OCI-LY1 (cell line): Measurements from ENCODE around the gene PXT1.

Experiments
- H2AFZ ChIP-seq: fragments of 200-600 bp; sonication (generic), shearing (Covaris generic); 2 replicates; pipeline ENCODE4 v1.6.0; 2014; ENCODE audit warnings: antibody characterized with exemption, mild to moderate bottlenecking, low read length
- H3F3A ChIP-seq: fragments of 200-600 bp; sonication (generic), shearing (Covaris generic); 2 replicates; pipeline ENCODE4 v1.6.0; 2014; ENCODE audit warnings: mild to moderate bottlenecking, antibody characterized with exemption, low read length, moderate library complexity; ENCODE audit not compliant: insufficient read depth
- H3K27ac ChIP-seq: fragments of 200-600 bp; sonication (generic); 2 replicates; pipeline ENCODE4 v1.5.1; 2014; ENCODE audit warnings: low read length, mixed run types, mild to moderate bottlenecking, low read depth; ENCODE audit not compliant: poor library complexity, severe bottlenecking
- H3K27me3 ChIP-seq: fragments of 200-600 bp; sonication (generic); 2 replicates; pipeline ENCODE4 v1.6.0; 2014; ENCODE audit warnings: antibody characterized with exemption, mild to moderate bottlenecking, low read length, moderate library complexity; ENCODE audit not compliant: insufficient read depth
- H3K36me3 ChIP-seq: fragments of 200-600 bp; sonication (generic); 2 replicates; pipeline ENCODE4 v1.6.1; 2014; ENCODE audit warnings: mild to moderate bottlenecking, antibody characterized with exemption, low read length, moderate library complexity, mixed read lengths; ENCODE audit not compliant: insufficient read depth
- H3K4me1 ChIP-seq: fragments of 200-600 bp; sonication (generic); 2 replicates; pipeline ENCODE4 v1.5.1; 2014; ENCODE audit warnings: mild to moderate bottlenecking, low read length, moderate library complexity; ENCODE audit not compliant: insufficient read depth, severe bottlenecking
- H3K4me2 ChIP-seq: fragments of 200-600 bp; sonication (generic), shearing (Covaris generic); 2 replicates; pipeline ENCODE4 v1.6.1; 2014; ENCODE audit warnings: low read length
- H3K4me3 ChIP-seq: fragments of 200-600 bp; sonication (generic); 2 replicates; pipeline ENCODE4 v1.5.1; 2014; ENCODE audit warnings: low read length, low read depth, mild to moderate bottlenecking, mixed read lengths; ENCODE audit not compliant: poor library complexity, severe bottlenecking
- H3K79me2 ChIP-seq: fragments of 200-600 bp; shearing (Covaris generic); 2 replicates; pipeline ENCODE4 v1.6.1; 2016; ENCODE audit warnings: mixed run types, low read length, mixed read lengths; ENCODE audit not compliant: insufficient read depth
- H3K9ac ChIP-seq: fragments of 200-600 bp; sonication (generic), shearing (Covaris generic); 2 replicates; pipeline ENCODE4 v1.6.1; 2014; ENCODE audit warnings: mild to moderate bottlenecking, low read length, mixed read lengths
- H3K9me2 ChIP-seq: fragments of 200-600 bp; sonication (generic), shearing (Covaris generic); 2 replicates; pipeline ENCODE4 v1.6.1; 2014; ENCODE audit warnings: low read depth, mild to moderate bottlenecking, low read length, mixed read lengths
- H3K9me3 ChIP-seq: fragments of 200-600 bp; shearing (Covaris generic); 2 replicates; pipeline ENCODE4 v1.6.1; 2014; ENCODE audit warnings: low read length, mixed read lengths
- H4K20me1 ChIP-seq: fragments of 200-600 bp; sonication (generic), shearing (Covaris generic); 2 replicates; pipeline ENCODE4 v1.6.0; 2016; ENCODE audit warnings: mild to moderate bottlenecking, low read length; ENCODE audit not compliant: insufficient read depth
- EZH2 ChIP-seq: fragments of 200-600 bp; sonication (generic), shearing (Covaris generic); IDR thresholded peaks from 2 replicates; pipeline ENCODE4 v1.8.0; 2017; ENCODE audit warnings: borderline replicate concordance, mixed run types, mild to moderate bottlenecking, antibody characterized with exemption, low read length, moderate library complexity, mixed read lengths
- TF ChIP-seq, protein P1 (sequence below): fragments of 200-600 bp; sonication (generic), shearing (Covaris generic); IDR thresholded peaks from 2 replicates; pipeline ENCODE4 v1.5.1; 2017; ENCODE audit warnings: mild to moderate bottlenecking, antibody characterized with exemption, low read length, moderate library complexity, mixed read lengths

Gene PXT1

DNA sequence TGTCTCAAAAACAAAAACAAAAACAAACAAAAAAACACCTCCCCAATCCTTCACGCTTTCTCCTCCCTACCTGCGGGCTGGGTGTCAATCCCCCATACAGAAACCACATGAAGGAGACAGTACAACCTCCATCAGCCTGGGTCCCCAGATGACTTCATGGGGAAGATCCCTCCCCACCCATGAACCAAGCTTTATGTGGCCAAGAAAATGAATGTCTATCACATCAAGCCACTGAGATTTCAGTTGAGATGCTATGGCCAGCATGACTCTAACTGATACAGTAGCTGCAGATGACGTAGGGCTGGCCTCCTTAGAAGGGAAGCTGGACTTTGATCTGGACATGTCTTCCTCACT lies 84.8 kb downstream of the PXT1 start:
- no peak overlapping the region for H3K4me3 ChIP-seq
- no peaks in the 10 kb centered on the region for H3K79me2 ChIP-seq
- no peaks in the 10 kb centered on the region for H3F3A ChIP-seq
- peaks cover 7% of the 10 kb centered on the region for H3K4me1 ChIP-seq
- no peaks in the 10 kb centered on the region for H3K9me2 ChIP-seq
- no peaks in the 10 kb centered on the region; the same call in 1 of the 2 replicates for H3K27me3 ChIP-seq
- H2AFZ ChIP-seq, result no peak overlapping the region
- 0 out of 2 replicates have a peak, but pooled peaks cover 1% of the 10 kb centered on the region for H3K9me3 ChIP-seq
- no peaks in the 10 kb centered on the region for H3K36me3 ChIP-seq
- TF ChIP-seq, protein P1, sequence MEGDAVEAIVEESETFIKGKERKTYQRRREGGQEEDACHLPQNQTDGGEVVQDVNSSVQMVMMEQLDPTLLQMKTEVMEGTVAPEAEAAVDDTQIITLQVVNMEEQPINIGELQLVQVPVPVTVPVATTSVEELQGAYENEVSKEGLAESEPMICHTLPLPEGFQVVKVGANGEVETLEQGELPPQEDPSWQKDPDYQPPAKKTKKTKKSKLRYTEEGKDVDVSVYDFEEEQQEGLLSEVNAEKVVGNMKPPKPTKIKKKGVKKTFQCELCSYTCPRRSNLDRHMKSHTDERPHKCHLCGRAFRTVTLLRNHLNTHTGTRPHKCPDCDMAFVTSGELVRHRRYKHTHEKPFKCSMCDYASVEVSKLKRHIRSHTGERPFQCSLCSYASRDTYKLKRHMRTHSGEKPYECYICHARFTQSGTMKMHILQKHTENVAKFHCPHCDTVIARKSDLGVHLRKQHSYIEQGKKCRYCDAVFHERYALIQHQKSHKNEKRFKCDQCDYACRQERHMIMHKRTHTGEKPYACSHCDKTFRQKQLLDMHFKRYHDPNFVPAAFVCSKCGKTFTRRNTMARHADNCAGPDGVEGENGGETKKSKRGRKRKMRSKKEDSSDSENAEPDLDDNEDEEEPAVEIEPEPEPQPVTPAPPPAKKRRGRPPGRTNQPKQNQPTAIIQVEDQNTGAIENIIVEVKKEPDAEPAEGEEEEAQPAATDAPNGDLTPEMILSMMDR, result no peak
- no peak for TF ChIP-seq EZH2
- no peak overlapping the region for H3K27ac ChIP-seq
- H3K9ac ChIP-seq, result no peak overlapping the region
- no peak overlapping the region for H3K4me2 ChIP-seq
- H4K20me1 ChIP-seq, result no peaks in the 10 kb centered on the region

DNA sequence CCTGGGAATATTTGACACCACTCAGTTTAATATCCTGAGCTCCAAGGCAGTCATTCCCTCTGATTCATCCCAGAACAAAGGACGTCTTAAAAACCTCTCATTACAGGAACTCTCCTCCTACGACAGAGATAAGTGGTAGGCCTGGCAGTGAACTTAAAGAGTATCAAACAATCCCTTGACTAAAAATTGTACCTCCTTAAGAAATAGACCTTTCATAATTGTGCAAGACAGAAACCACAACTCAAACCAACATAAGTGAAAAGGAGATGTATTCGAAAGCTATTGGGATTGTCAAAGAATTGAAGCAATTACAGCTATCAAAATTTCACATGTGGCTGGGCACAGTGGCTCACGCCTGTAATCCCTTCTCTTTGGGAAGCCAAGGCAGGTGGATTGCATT lies 86.8 kb downstream of the PXT1 start:
- Histone ChIP-seq H3K79me2 (no peaks in the 10 kb centered on the region), H3K27me3 (no peaks in the 10 kb centered on the region; the same call in 1 of the 2 replicates), H3F3A (no peaks in the 10 kb centered on the region), H3K36me3 (no peaks in the 10 kb centered on the region), H3K9ac (no peak overlapping the region), H3K4me3 (no peak overlapping the region), H3K9me3 (0 out of 2 replicates have a peak, but pooled peaks cover 2% of the 10 kb centered on the region), H2AFZ (no peak overlapping the region), H4K20me1 (no peaks in the 10 kb centered on the region), H3K27ac (no peak overlapping the region), H3K4me2 (no peak overlapping the region), H3K9me2 (no peaks in the 10 kb centered on the region), H3K4me1 (peaks cover 7% of the 10 kb centered on the region)
- no peak for TF ChIP-seq EZH2
- TF ChIP-seq, protein P1, result no peak

DNA sequence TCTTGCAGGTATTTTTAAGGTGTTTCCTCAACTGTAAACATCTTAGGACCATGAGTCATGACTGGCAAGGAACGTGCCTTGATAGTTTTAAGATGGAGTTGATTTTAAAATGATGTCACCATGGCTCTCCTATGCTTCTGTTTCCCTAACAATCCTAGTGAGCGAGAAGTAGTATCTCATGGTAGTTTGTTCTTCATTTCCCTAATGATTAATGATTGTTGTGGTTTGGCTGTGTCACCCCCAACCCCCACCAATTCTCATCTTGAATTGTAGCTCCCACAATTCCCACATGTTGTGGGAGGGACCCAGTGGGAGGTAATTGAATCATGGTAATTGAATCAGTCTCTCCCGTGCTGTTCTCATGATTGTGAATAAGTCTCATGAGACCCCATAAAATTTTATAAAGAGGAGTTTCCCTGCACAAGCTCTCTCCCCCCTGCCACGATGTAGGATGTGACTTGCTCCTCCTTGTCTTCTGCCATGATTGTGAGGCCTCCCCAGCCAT lies 89.2 kb downstream of the PXT1 start:
- Histone ChIP-seq H3K27me3 (no peaks in the 10 kb centered on the region; the same call in 1 of the 2 replicates), H4K20me1 (no peaks in the 10 kb centered on the region), H3K9me3 (0 out of 2 replicates have a peak, but pooled peaks cover 2% of the 10 kb centered on the region), H3K27ac (no peak overlapping the region), H3K4me2 (no peak overlapping the region), H3K4me3 (no peak overlapping the region), H2AFZ (no peak overlapping the region), H3F3A (no peaks in the 10 kb centered on the region), H3K4me1 (peaks cover 15% of the 10 kb centered on the region), H3K9ac (no peak overlapping the region), H3K79me2 (no peaks in the 10 kb centered on the region), H3K36me3 (no peaks in the 10 kb centered on the region), H3K9me2 (no peaks in the 10 kb centered on the region)
- TF ChIP-seq, protein P1, result no peak
- TF ChIP-seq EZH2, result no peak
